ENCODE results near the gene ADAM19. TPM values are rescaled to one million over a fixed set of nuclear protein-coding genes. Genes with fewer than 3 reads are reported as not detected.

ADAM19 gene
- total and polyA plus RNA-seq, 2 donors (not counting 1 experiment from before 2014, with no cell fraction given): 13.0 to 65.2 TPM

DNA sequence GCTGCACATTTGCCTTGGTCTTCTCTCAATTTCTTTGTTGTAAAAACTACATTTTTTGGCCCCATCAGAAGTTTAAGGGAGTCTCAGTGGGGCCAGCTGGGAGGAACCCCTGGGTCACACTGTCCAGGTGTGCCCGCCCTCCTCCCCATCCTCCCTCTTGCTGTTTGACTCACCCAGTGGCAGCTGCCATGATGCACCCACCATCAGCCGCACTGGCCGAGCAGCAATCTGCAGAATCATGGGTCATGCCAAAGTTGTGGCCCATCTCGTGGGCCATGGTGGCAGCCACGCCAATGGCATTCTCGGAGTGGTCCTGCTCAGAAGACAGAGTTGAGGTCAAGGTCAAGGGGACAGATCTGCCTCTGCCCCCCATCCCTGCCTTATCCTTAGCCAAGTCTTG is 70.1 kb downstream of the ADAM19 start:
- H3K79me2 ChIP-seq (ENCODE audit: control insufficient read depth, insufficient read depth, low read length): no peaks in the 10 kb centered on the region
- H3K4me2 ChIP-seq (ENCODE audit: extremely low read depth, insufficient read depth, low read length): no peak overlapping the region
- H3K36me3 ChIP-seq (ENCODE audit: control insufficient read depth, insufficient read depth, low read length): peaks cover 4% of the 10 kb centered on the region
- H2AFZ ChIP-seq (ENCODE audit: low read length): no peak overlapping the region
- no peak overlapping the region for H3K9ac ChIP-seq (ENCODE audit: insufficient read depth, low read length)
- no peaks in the 10 kb centered on the region for H3K27me3 ChIP-seq (ENCODE audit: control insufficient read depth, insufficient read depth, low read length)
- TF ChIP-seq, protein P1, sequence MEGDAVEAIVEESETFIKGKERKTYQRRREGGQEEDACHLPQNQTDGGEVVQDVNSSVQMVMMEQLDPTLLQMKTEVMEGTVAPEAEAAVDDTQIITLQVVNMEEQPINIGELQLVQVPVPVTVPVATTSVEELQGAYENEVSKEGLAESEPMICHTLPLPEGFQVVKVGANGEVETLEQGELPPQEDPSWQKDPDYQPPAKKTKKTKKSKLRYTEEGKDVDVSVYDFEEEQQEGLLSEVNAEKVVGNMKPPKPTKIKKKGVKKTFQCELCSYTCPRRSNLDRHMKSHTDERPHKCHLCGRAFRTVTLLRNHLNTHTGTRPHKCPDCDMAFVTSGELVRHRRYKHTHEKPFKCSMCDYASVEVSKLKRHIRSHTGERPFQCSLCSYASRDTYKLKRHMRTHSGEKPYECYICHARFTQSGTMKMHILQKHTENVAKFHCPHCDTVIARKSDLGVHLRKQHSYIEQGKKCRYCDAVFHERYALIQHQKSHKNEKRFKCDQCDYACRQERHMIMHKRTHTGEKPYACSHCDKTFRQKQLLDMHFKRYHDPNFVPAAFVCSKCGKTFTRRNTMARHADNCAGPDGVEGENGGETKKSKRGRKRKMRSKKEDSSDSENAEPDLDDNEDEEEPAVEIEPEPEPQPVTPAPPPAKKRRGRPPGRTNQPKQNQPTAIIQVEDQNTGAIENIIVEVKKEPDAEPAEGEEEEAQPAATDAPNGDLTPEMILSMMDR (conservative IDR thresholded peaks at IDR 0.05 in 1 of 2, IDR thresholded peaks at IDR 0.05 in 1 of 2; ENCODE audit: low read depth in 1 of 2, low read length in 2 of 2): no peak
- no peak for TF ChIP-seq EZH2 (IDR thresholded peaks at IDR 0.05; ENCODE audit: low read length, missing control alignments)
- no peaks in the 10 kb centered on the region for H3K4me1 ChIP-seq (ENCODE audit: control insufficient read depth, extremely low read depth, insufficient read depth, low read length)
- no peak overlapping the region for H3K4me3 ChIP-seq (replicated peaks in 1 of 4; ENCODE audit: control extremely low read depth in 1 of 4, insufficient read depth in 1 of 4, low read depth in 3 of 4, low read length in 4 of 4)
- no peaks in the 10 kb centered on the region for H4K20me1 ChIP-seq (ENCODE audit: control insufficient read depth, extremely low read depth, insufficient read depth, low read length)
- H3K27ac ChIP-seq (ENCODE audit: insufficient read depth, low read length): no peak overlapping the region
- DNase-seq (ENCODE audit: low read depth in 2 of 2): no peak
- no peaks in the 10 kb centered on the region for H3K9me3 ChIP-seq (ENCODE audit: control insufficient read depth, insufficient read depth, low read depth, low read length)

DNA sequence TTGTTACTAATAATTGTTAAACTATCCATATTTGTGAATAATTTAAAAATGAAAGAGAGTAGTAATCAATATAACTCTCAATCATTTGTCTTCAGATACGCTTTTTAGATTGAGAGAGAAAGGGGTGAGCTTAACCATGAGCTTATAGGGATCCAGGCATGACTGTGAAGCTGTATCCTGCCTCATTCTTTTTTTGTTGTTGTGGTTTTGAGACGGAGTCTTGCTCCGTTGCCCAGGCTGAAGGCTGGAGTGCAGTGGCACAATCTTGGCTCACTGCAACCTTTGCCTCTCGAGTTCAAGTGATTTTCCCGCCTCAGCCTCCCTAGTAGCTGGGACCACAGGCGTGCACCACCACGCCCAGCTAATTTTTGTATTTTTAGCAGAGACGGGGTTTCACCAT is 71.5 kb downstream of the ADAM19 start:
- no peak for DNase-seq (ENCODE audit: low read depth in 2 of 2)
- H4K20me1 ChIP-seq (ENCODE audit: control insufficient read depth, extremely low read depth, insufficient read depth, low read length): no peaks in the 10 kb centered on the region
- H3K27me3 ChIP-seq (ENCODE audit: control insufficient read depth, insufficient read depth, low read length): no peaks in the 10 kb centered on the region
- H3K27ac ChIP-seq (ENCODE audit: insufficient read depth, low read length): no peak overlapping the region
- peaks cover 4% of the 10 kb centered on the region for H3K36me3 ChIP-seq (ENCODE audit: control insufficient read depth, insufficient read depth, low read length)
- TF ChIP-seq EZH2 (IDR thresholded peaks at IDR 0.05; ENCODE audit: low read length, missing control alignments): no peak
- TF ChIP-seq, protein P1 (conservative IDR thresholded peaks at IDR 0.05 in 1 of 2, IDR thresholded peaks at IDR 0.05 in 1 of 2; ENCODE audit: low read depth in 1 of 2, low read length in 2 of 2): no peak
- no peaks in the 10 kb centered on the region for H3K9me3 ChIP-seq (ENCODE audit: control insufficient read depth, insufficient read depth, low read depth, low read length)
- H3K4me2 ChIP-seq (ENCODE audit: extremely low read depth, insufficient read depth, low read length): no peak overlapping the region
- H3K9ac ChIP-seq (ENCODE audit: insufficient read depth, low read length): no peak overlapping the region
- no peak overlapping the region for H3K4me3 ChIP-seq (replicated peaks in 1 of 4; ENCODE audit: control extremely low read depth in 1 of 4, insufficient read depth in 1 of 4, low read depth in 3 of 4, low read length in 4 of 4)
- no peaks in the 10 kb centered on the region for H3K79me2 ChIP-seq (ENCODE audit: control insufficient read depth, insufficient read depth, low read length)
- no peak overlapping the region for H2AFZ ChIP-seq (ENCODE audit: low read length)
- H3K4me1 ChIP-seq (ENCODE audit: control insufficient read depth, extremely low read depth, insufficient read depth, low read length): no peaks in the 10 kb centered on the region

DNA sequence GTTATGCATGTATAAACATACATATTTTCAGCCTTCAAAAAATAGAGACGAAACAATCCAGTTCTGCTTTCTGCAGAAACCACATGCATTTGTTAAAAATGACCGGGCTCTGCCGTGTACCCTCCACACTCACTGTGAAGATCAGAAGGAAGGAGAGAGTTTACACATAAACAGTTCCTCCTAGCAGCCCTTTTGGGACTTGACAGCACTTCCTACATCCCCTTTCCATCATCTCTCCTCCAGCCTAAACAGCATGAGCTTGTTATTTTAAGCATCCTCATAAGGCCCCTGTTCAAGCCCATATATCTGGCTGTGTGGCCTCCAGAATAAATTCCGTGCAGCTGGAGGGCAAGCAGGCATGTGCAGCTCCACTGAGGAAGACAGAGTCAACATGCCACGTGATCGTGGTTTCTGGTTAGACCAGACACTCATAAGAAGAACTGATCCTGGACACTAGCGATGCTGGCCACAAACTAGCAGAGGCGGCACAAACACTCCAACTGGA is 73.4 kb downstream of the ADAM19 start:
- Histone ChIP-seq H3K9me3 (ENCODE audit: control insufficient read depth, insufficient read depth, low read depth, low read length) (no peaks in the 10 kb centered on the region), H4K20me1 (ENCODE audit: control insufficient read depth, extremely low read depth, insufficient read depth, low read length) (no peaks in the 10 kb centered on the region), H3K4me1 (ENCODE audit: control insufficient read depth, extremely low read depth, insufficient read depth, low read length) (no peaks in the 10 kb centered on the region), H3K36me3 (ENCODE audit: control insufficient read depth, insufficient read depth, low read length) (peaks cover 4% of the 10 kb centered on the region), H3K27me3 (ENCODE audit: control insufficient read depth, insufficient read depth, low read length) (no peaks in the 10 kb centered on the region), H3K27ac (ENCODE audit: insufficient read depth, low read length) (no peak overlapping the region), H3K9ac (ENCODE audit: insufficient read depth, low read length) (no peak overlapping the region), H3K79me2 (ENCODE audit: control insufficient read depth, insufficient read depth, low read length) (no peaks in the 10 kb centered on the region), H3K4me3 (replicated peaks in 1 of 4; ENCODE audit: control extremely low read depth in 1 of 4, insufficient read depth in 1 of 4, low read depth in 3 of 4, low read length in 4 of 4) (no peak overlapping the region), H2AFZ (ENCODE audit: low read length) (no peak overlapping the region), H3K4me2 (ENCODE audit: extremely low read depth, insufficient read depth, low read length) (no peak overlapping the region)
- no peak for TF ChIP-seq EZH2 (IDR thresholded peaks at IDR 0.05; ENCODE audit: low read length, missing control alignments)
- TF ChIP-seq, protein P1 (conservative IDR thresholded peaks at IDR 0.05 in 1 of 2, IDR thresholded peaks at IDR 0.05 in 1 of 2; ENCODE audit: low read depth in 1 of 2, low read length in 2 of 2): no peak
- DNase-seq (ENCODE audit: low read depth in 2 of 2): peak in 1 of 2 donors; percentile 44
